ENCODE data around the gene WIF1. TPM values are rescaled to one million over a fixed set of nuclear protein-coding genes. Genes with fewer than 3 reads are reported as not detected.
A peak's percentile ranks its signal among the peaks of the same experiment; 100 is the strongest.

WIF1 gene
- total RNA-seq, 1 donor from 2014 or later: 0.19 TPM

- DNase-seq (ENCODE audit: low read depth): no peak
These were observed 96.0 kb downstream of the WIF1 start for GRCh38 chr12:65025136-65025535.

GRCh38 chr12:65023485-65023884, 97.6 kb downstream of the WIF1 start:
- DNase-seq (ENCODE audit: low read depth): no peak

GRCh38 chr12:65022960-65023359, 98.1 kb downstream of the WIF1 start:
- DNase-seq (ENCODE audit: low read depth): no peak

- DNase-seq (ENCODE audit: low read depth): no peak
These were observed 98.7 kb downstream of the WIF1 start for GRCh38 chr12:65022421-65022820.

GRCh38 chr12:65019696-65020234, 101.3 kb downstream of the WIF1 start:
- DNase-seq (ENCODE audit: low read depth): peak; percentile 50

GRCh38 chr12:65016881-65017650, 104.0 kb downstream of the WIF1 start:
- DNase-seq (ENCODE audit: low read depth): no peak

GRCh38 chr12:65015850-65016249, 105.3 kb downstream of the WIF1 start:
- DNase-seq (ENCODE audit: low read depth): no peak

- DNase-seq (ENCODE audit: low read depth): no peak
These were observed 106.4 kb downstream of the WIF1 start for GRCh38 chr12:65014504-65015271.

- DNase-seq (ENCODE audit: low read depth): no peak
These were observed 110.7 kb downstream of the WIF1 start for GRCh38 chr12:65010437-65010836.

- DNase-seq (ENCODE audit: low read depth): no peak
These were observed 115.4 kb downstream of the WIF1 start for GRCh38 chr12:65005716-65006115.

- DNase-seq (ENCODE audit: low read depth): peak; percentile 3
These were observed 116.8 kb downstream of the WIF1 start for GRCh38 chr12:65004270-65004669.

Other genes starting within 250 kb of the WIF1 start
- gene LEMD3, start 48.3 kb upstream of the WIF1 start, total RNA-seq: 19.8 and 27.9 TPM in 2 replicates
- 47.3 and 53.9 TPM in 2 replicates for gene MSRB3, start 157.4 kb upstream of the WIF1 start, total RNA-seq